Mucosa of descending colon (tissue), 3 donors: Measurements from ENCODE around the gene KLHL22. TPM values are rescaled to one million over a fixed set of nuclear protein-coding genes. Genes with fewer than 3 reads are reported as not detected.
"Not testable (repeated sequence)": the region's sequence is repeated elsewhere in the genome, so short reads cannot be mapped to it uniquely, and the experiment has no call there.

Source experiments
- ATAC-seq: fragments of 200-7000 bp; cut with Tn5 transposase; one replicate; pipeline ENCODE4 v1.9.1; 2020; ENCODE audit warnings: mild to moderate bottlenecking, moderate library complexity
- DNase-seq, 3 donors: peaks; one replicate each; pipeline ENCODE4 v3.0.0-alpha.2; 2020
- H3K36me3 ChIP-seq: fragments of 200-600 bp; one replicate; pipeline ENCODE4 v1.8.0; 2021; ENCODE audit warnings: low read depth, mild to moderate bottlenecking
- H3K4me1 ChIP-seq: fragments of 200-600 bp; one replicate; pipeline ENCODE4 v1.8.0; 2021; ENCODE audit warnings: low read depth, mild to moderate bottlenecking
- H3K4me3 ChIP-seq: fragments of 200-600 bp; one replicate; pipeline ENCODE4 v1.8.0; 2021; ENCODE audit warnings: mild to moderate bottlenecking
- H3K9me3 ChIP-seq: fragments of 200-600 bp; one replicate; pipeline ENCODE4 v1.8.0; 2021; ENCODE audit warnings: mild to moderate bottlenecking
- CTCF ChIP-seq: fragments of 200-600 bp; IDR thresholded peaks from one replicate; pipeline ENCODE4 v1.8.0; 2022; ENCODE audit warnings: antibody characterized with exemption, mild to moderate bottlenecking
- intact Hi-C, 2 donors: fragments of 100-400 bp; cut with DNase I in 1 of 2; cut with micrococcal nuclease in 1 of 2; formaldehyde crosslinking; loops; one replicate each; pipeline versions ENCODE4 v1.11.0 to v1.11.1; 2022; cut with DNase I, micrococcal nuclease
- total RNA-seq, 3 donors: library from RNA; stranded (reverse); fragmentation: NEBNext Ultra II Directional in 2 of 3; extraction: Animal tissue kit (Norgen Biotek cat#: 25700) in 2 of 3; gene quantifications; one replicate each; pipeline versions ENCODE4 v1.2.1 to v1.2.4, GENCODE V29; 2021 to 2023
- donor health status: DM: no; HTN: no; CAD: no; lungs with moderate emphysema.
- donor health status: DM: no; HTN: no; CAD: no.
- donor health status: DM: no; HTN: yes; CAD: no.

Gene KLHL22
- total RNA-seq, 3 donors from 2014 or later = 9.5 to 24.1 (median 14.7) TPM

- no peak for DNase-seq
- no peaks in the 10 kb centered on the region for H3K9me3 ChIP-seq
- no peaks in the 10 kb centered on the region for H3K36me3 ChIP-seq
- no peak for ATAC-seq
- H3K4me1 ChIP-seq = no peaks in the 10 kb centered on the region
- TF ChIP-seq CTCF = no peak
- intact Hi-C loops = no loop called here
- H3K4me3 ChIP-seq = no peak overlapping the region
Measured at GRCh38 chr22:20453222-20453621, 42.4 kb downstream of the KLHL22 start.

GRCh38 chr22:20451920-20452319 is 43.7 kb downstream of the KLHL22 start:
- Histone ChIP-seq H3K4me3 (no peak overlapping the region), H3K4me1 (no peaks in the 10 kb centered on the region), H3K36me3 (no peaks in the 10 kb centered on the region), H3K9me3 (no peaks in the 10 kb centered on the region)
- no peak for ATAC-seq
- TF ChIP-seq CTCF = no peak
- intact Hi-C loops = no loop called here
- DNase-seq = no peak

- ATAC-seq, H3K4me1 ChIP-seq, intact Hi-C loops, H3K9me3 ChIP-seq, H3K4me3 ChIP-seq, DNase-seq, H3K36me3 ChIP-seq: not testable (repeated sequence)
Measured at GRCh38 chr22:20451129-20451778, 44.3 kb downstream of the KLHL22 start.

- Histone ChIP-seq H3K9me3 (no peaks in the 10 kb centered on the region), H3K4me3 (no peak overlapping the region), H3K36me3 (no peaks in the 10 kb centered on the region), H3K4me1 (no peaks in the 10 kb centered on the region)
- ATAC-seq = no peak
- no peak for DNase-seq
- intact Hi-C loops = no loop called here
- no peak for TF ChIP-seq CTCF
Measured at GRCh38 chr22:20450551-20450906, 45.1 kb downstream of the KLHL22 start.

- intact Hi-C loops = no loop called here
- Histone ChIP-seq H3K36me3 (no peaks in the 10 kb centered on the region), H3K4me1 (no peaks in the 10 kb centered on the region), H3K4me3 (no peak overlapping the region), H3K9me3 (no peaks in the 10 kb centered on the region)
- ATAC-seq (peak; percentile 79), DNase-seq (no peak)
- no peak for TF ChIP-seq CTCF
Measured at GRCh38 chr22:20449819-20450550, 45.6 kb downstream of the KLHL22 start.

- Histone ChIP-seq H3K4me1 (no peaks in the 10 kb centered on the region), H3K36me3 (no peaks in the 10 kb centered on the region), H3K4me3 (no peak overlapping the region), H3K9me3 (no peaks in the 10 kb centered on the region)
- no peak for ATAC-seq
- no peak for DNase-seq
- intact Hi-C loops = no loop called here
- no peak for TF ChIP-seq CTCF
Measured at GRCh38 chr22:20448630-20449029, 47.0 kb downstream of the KLHL22 start.
